Progenitor cell of endocrine pancreas (in vitro differentiated cells): ENCODE results near the gene SLAIN2. TPM values are rescaled to one million over a fixed set of nuclear protein-coding genes. Genes with fewer than 3 reads are reported as not detected.

ENCODE experiments used
- DNase-seq: peaks from one replicate; pipeline ENCODE4 v3.0.0; 2021; ENCODE audit warnings: low spot score; ENCODE audit not compliant: unreplicated experiment
- H3K27ac Mint-ChIP-seq: 2 replicates; pipeline ENCODE4 v1.8.0; 2021; ENCODE audit warnings: mild to moderate bottlenecking, moderate library complexity, mixed read lengths
- H3K27me3 Mint-ChIP-seq: 2 replicates; pipeline ENCODE4 v1.8.0; 2021; ENCODE audit warnings: mixed read lengths
- H3K36me3 Mint-ChIP-seq: 2 replicates; pipeline ENCODE4 v1.8.0; 2022; ENCODE audit warnings: mixed read lengths; ENCODE audit not compliant: insufficient read depth
- H3K4me1 Mint-ChIP-seq: 2 replicates; pipeline ENCODE4 v1.8.0; 2021; ENCODE audit warnings: low read depth, mixed read lengths
- H3K4me3 Mint-ChIP-seq: 2 replicates; pipeline ENCODE4 v1.8.0; 2021; ENCODE audit warnings: low read depth, mild to moderate bottlenecking, moderate library complexity, mixed read lengths
- H3K9me3 Mint-ChIP-seq: 2 replicates; pipeline ENCODE4 v1.8.0; 2021; ENCODE audit warnings: low read depth, mixed read lengths
- CTCF ChIP-seq: fragments of 200-600 bp; sonication (generic); IDR thresholded peaks from one replicate; pipeline ENCODE4 v1.5.0; 2021; ENCODE audit warnings: antibody characterized with exemption, mild to moderate bottlenecking; ENCODE audit not compliant: unreplicated experiment
- total RNA-seq: library from RNA; stranded (reverse); gene quantifications from 2 replicates; pipeline ENCODE4 v1.2.1, GENCODE V29; 2021

Gene SLAIN2
- total RNA-seq, 1 donor from 2014 or later, result 54.5 TPM

GRCh38 chr4:48400416-48400815 is 59.1 kb downstream of the SLAIN2 start:
- TF ChIP-seq CTCF, result no peak
- H3K9me3 Mint-ChIP-seq, result peaks cover 28% of the 10 kb centered on the region
- H3K27me3 Mint-ChIP-seq, result no peaks in the 10 kb centered on the region
- no peak overlapping the region for H3K4me3 Mint-ChIP-seq
- no peak overlapping the region for H3K27ac Mint-ChIP-seq
- H3K4me1 Mint-ChIP-seq, result peaks cover 5% of the 10 kb centered on the region
- no peak for DNase-seq
- H3K36me3 Mint-ChIP-seq, result peaks cover 54% of the 10 kb centered on the region

GRCh38 chr4:48403358-48403757 is 62.0 kb downstream of the SLAIN2 start:
- Mint-ChIP-seq H3K9me3 (peaks cover 11% of the 10 kb centered on the region), H3K4me3 (no peak overlapping the region), H3K36me3 (peaks cover 26% of the 10 kb centered on the region), H3K27ac (no peak overlapping the region), H3K27me3 (no peaks in the 10 kb centered on the region), H3K4me1 (peaks cover 3% of the 10 kb centered on the region)
- DNase-seq, result no peak
- no peak for TF ChIP-seq CTCF

GRCh38 chr4:48403779-48404178 is 62.5 kb downstream of the SLAIN2 start:
- Mint-ChIP-seq H3K27me3 (no peaks in the 10 kb centered on the region), H3K9me3 (peaks cover 8% of the 10 kb centered on the region), H3K4me1 (peaks cover 3% of the 10 kb centered on the region), H3K4me3 (no peak overlapping the region), H3K36me3 (peaks cover 21% of the 10 kb centered on the region), H3K27ac (no peak overlapping the region)
- no peak for TF ChIP-seq CTCF
- DNase-seq, result no peak

GRCh38 chr4:48405924-48406323 is 64.6 kb downstream of the SLAIN2 start:
- Mint-ChIP-seq H3K4me3 (no peak overlapping the region), H3K27me3 (no peaks in the 10 kb centered on the region), H3K36me3 (peaks cover 23% of the 10 kb centered on the region), H3K27ac (no peak overlapping the region), H3K9me3 (no peaks in the 10 kb centered on the region), H3K4me1 (peaks cover 3% of the 10 kb centered on the region)
- no peak for DNase-seq
- TF ChIP-seq CTCF, result no peak

- H3K4me3 Mint-ChIP-seq, result no peak overlapping the region
- H3K4me1 Mint-ChIP-seq, result no peaks in the 10 kb centered on the region
- H3K27ac Mint-ChIP-seq, result no peak overlapping the region
- H3K9me3 Mint-ChIP-seq, result peaks cover 2% of the 10 kb centered on the region
- no peak for DNase-seq
- no peak for TF ChIP-seq CTCF
- H3K27me3 Mint-ChIP-seq, result no peaks in the 10 kb centered on the region
- H3K36me3 Mint-ChIP-seq, result peaks cover 24% of the 10 kb centered on the region
These were observed 67.9 kb downstream of the SLAIN2 start for GRCh38 chr4:48409203-48409602.
